K562 (cell line): ENCODE results near the gene IL4I1. TPM values are rescaled to one million over a fixed set of nuclear protein-coding genes. Genes with fewer than 3 reads are reported as not detected.
A peak's percentile ranks its signal among the peaks of the same experiment; 100 is the strongest.

Source experiments
- ATF7 ChIP-seq: fragments of 450-650 bp; IDR thresholded peaks from 2 replicates; pipeline ENCODE4 v1.7.1; 2014; ENCODE audit warnings: mild to moderate bottlenecking, moderate library complexity
- CREM ChIP-seq: IDR thresholded peaks from 2 replicates; pipeline ENCODE4 v1.6.1; 2014; ENCODE audit warnings: antibody characterized with exemption, low read depth
- CSDE1 ChIP-seq, 2 experiments: fragments of 450-650 bp; IDR thresholded peaks; 2 replicates each; pipeline ENCODE4 v1.6.1; 2016; ENCODE audit warnings: mild to moderate bottlenecking in 1 of 2
- E2F3 ChIP-seq: fragments of 250-450 bp; sonication (Bioruptor Pico); IDR thresholded peaks from 2 replicates; pipeline ENCODE4 v1.4.0; 2020; ENCODE audit warnings: mild to moderate bottlenecking
- FOS ChIP-seq: IDR thresholded peaks from 3 replicates; pipeline ENCODE4 v1.6.1; 2011; ENCODE audit not compliant: insufficient read length; ENCODE audit errors: extremely low read depth
- FOXK2 ChIP-seq, 2 experiments: fragments of 450-650 bp; IDR thresholded peaks in 1 of 2; conservative IDR thresholded peaks in 1 of 2; 2 replicates each; pipeline ENCODE4 v1.6.1; 2016; ENCODE audit warnings: low read depth in 2 of 2, mild to moderate bottlenecking in 1 of 2
- HEY1 ChIP-seq: fragments of 250-450 bp; sonication (Bioruptor Pico); IDR thresholded peaks from 2 replicates; pipeline ENCODE4 v1.5.0; 2020; ENCODE audit warnings: mild to moderate bottlenecking, moderate library complexity, borderline replicate concordance
- HNRNPLL ChIP-seq: fragments of 200-400 bp; formaldehyde crosslinking; IDR thresholded peaks from 2 replicates; pipeline ENCODE4 v1.6.1; 2017; ENCODE audit warnings: low read length, low read depth, mild to moderate bottlenecking; ENCODE audit not compliant: poor library complexity, severe bottlenecking
- HOXB6 ChIP-seq: fragments of 250-450 bp; sonication (Bioruptor Pico); IDR thresholded peaks from 2 replicates; pipeline ENCODE4 v1.5.1; 2022; ENCODE audit warnings: mild to moderate bottlenecking, borderline replicate concordance
- HSF4 ChIP-seq: fragments of 250-450 bp; sonication (Bioruptor Pico); IDR thresholded peaks from 2 replicates; pipeline ENCODE4 v2.1.2; 2022; ENCODE audit warnings: mild to moderate bottlenecking, moderate library complexity, borderline replicate concordance
- KDM1A ChIP-seq, 2 experiments: fragments of 450-650 bp; IDR thresholded peaks; 2 replicates each; pipeline ENCODE4 v1.6.1; 2016; ENCODE audit warnings: mild to moderate bottlenecking in 2 of 2
- MTA2 ChIP-seq: fragments of 450-650 bp; IDR thresholded peaks from 2 replicates; pipeline ENCODE4 v1.6.1; 2016; ENCODE audit warnings: low read depth
- NCOA1 ChIP-seq: fragments of 450-650 bp; IDR thresholded peaks from 2 replicates; pipeline ENCODE4 v1.6.1; 2016; ENCODE audit warnings: low read depth
- NEUROD1 ChIP-seq: fragments of 150-350 bp; IDR thresholded peaks from 2 replicates; pipeline ENCODE4 v1.6.1; 2014; ENCODE audit warnings: borderline replicate concordance, low read length, low read depth; ENCODE audit not compliant: partially characterized antibody
- PTRF ChIP-seq: fragments of 450-650 bp; IDR thresholded peaks from 2 replicates; pipeline ENCODE4 v1.6.1; 2016; ENCODE audit warnings: mild to moderate bottlenecking, missing genetic modification characterization, missing compliant biosample characterization
- SAP30 ChIP-seq: fragments of 200-600 bp; sonication (generic); IDR thresholded peaks from 2 replicates; pipeline ENCODE4 v1.6.1; 2012; ENCODE audit warnings: borderline replicate concordance, low read depth, mild to moderate bottlenecking, moderate library complexity, low read length, control low read depth, inconsistent platforms; ENCODE audit not compliant: insufficient read depth, poor library complexity, severe bottlenecking
- ZKSCAN8 ChIP-seq: fragments of 200-800 bp; sonication (Bioruptor generic); IDR thresholded peaks from 2 replicates; pipeline ENCODE4 v1.6.1; 2016; ENCODE audit warnings: missing genetic modification characterization, missing compliant biosample characterization
- ZNF174 ChIP-seq: fragments of 250-450 bp; sonication (Bioruptor Pico); IDR thresholded peaks from 2 replicates; pipeline ENCODE4 v1.4.0; 2020; ENCODE audit warnings: mild to moderate bottlenecking
- ZNF282 ChIP-seq: sonication (generic); formaldehyde crosslinking; IDR thresholded peaks from 2 replicates; pipeline ENCODE4 v1.8.1; 2023; ENCODE audit warnings: missing genetic modification reagents
- ZNF431 ChIP-seq: sonication (generic); formaldehyde crosslinking; IDR thresholded peaks from 2 replicates; pipeline ENCODE4 v1.8.0; 2022; ENCODE audit warnings: mild to moderate bottlenecking, missing genetic modification reagents
- ZNF444 ChIP-seq: fragments of 250-450 bp; sonication (Bioruptor Pico); IDR thresholded peaks from 2 replicates; pipeline ENCODE4 v1.4.0; 2020; ENCODE audit warnings: mild to moderate bottlenecking, moderate library complexity
- ZNF740 ChIP-seq, 3 experiments: fragments of 200-800 bp in 1 of 3; sonication (Bioruptor generic) in 1 of 3; sonication (generic) in 1 of 3; formaldehyde crosslinking in 1 of 3; IDR thresholded peaks; 2 replicates each; pipeline versions ENCODE4 v1.6.1 to v1.8.0; 2016 to 2022; ENCODE audit warnings: mild to moderate bottlenecking in 2 of 3, missing compliant biosample characterization in 2 of 3, missing genetic modification characterization in 2 of 3, missing genetic modification reagents in 1 of 3
- ZNF77 ChIP-seq: fragments of 250-450 bp; sonication (Bioruptor Pico); IDR thresholded peaks from 2 replicates; pipeline ENCODE4 v1.5.0; 2020
- polyA plus RNA-seq, 8 experiments: library from polyadenylated mRNA; depleted of rRNA in 4 of 8; stranded (reverse) in 5 of 8; unstranded in 3 of 8; fragments of >200 nt; fragmentation: Nextera tagmentation in 2 of 8; fragmentation: Illumina TruSeq in 1 of 8; extraction: Ambion mirVana in 2 of 8; extraction: Trizol in 1 of 8; gene quantifications; 2 replicates each; pipeline versions ENCODE4 v1.2.1 to v1.2.3, GENCODE V29; 2011 to 2014; ENCODE audit warnings: inconsistent platforms in 1 of 8, missing spikeins in 1 of 8
- total RNA-seq, 7 experiments: library from RNA; depleted of rRNA in 6 of 7; stranded (reverse); fragments of >200 nt in 6 of 7; fragmentation: Illumina TruSeq in 2 of 7; extraction: Trizol in 2 of 7; gene quantifications; 2 replicates each; pipeline versions ENCODE4 v1.2.1 to v1.2.3, GENCODE V29; 2011 to 2021; ENCODE audit warnings: low replicate concordance in 1 of 7
- TF ChIP-seq, protein P1 (sequence below): sonication (generic); formaldehyde crosslinking; IDR thresholded peaks from 2 replicates; pipeline ENCODE4 v1.8.1; 2023; ENCODE audit warnings: mild to moderate bottlenecking, missing genetic modification reagents
- TF ChIP-seq, protein P2 (sequence below): sonication (generic); formaldehyde crosslinking; IDR thresholded peaks from 2 replicates; pipeline ENCODE4 v1.8.1; 2023; ENCODE audit warnings: mild to moderate bottlenecking, missing genetic modification reagents

IL4I1 gene
- total and polyA plus RNA-seq, 9 of the 15 experiments (the other 6 are each of a cell fraction or from before 2014, with no cell fraction given) = 0.06 to 0.95 (median 0.43) TPM; not detected in 2

DNA sequence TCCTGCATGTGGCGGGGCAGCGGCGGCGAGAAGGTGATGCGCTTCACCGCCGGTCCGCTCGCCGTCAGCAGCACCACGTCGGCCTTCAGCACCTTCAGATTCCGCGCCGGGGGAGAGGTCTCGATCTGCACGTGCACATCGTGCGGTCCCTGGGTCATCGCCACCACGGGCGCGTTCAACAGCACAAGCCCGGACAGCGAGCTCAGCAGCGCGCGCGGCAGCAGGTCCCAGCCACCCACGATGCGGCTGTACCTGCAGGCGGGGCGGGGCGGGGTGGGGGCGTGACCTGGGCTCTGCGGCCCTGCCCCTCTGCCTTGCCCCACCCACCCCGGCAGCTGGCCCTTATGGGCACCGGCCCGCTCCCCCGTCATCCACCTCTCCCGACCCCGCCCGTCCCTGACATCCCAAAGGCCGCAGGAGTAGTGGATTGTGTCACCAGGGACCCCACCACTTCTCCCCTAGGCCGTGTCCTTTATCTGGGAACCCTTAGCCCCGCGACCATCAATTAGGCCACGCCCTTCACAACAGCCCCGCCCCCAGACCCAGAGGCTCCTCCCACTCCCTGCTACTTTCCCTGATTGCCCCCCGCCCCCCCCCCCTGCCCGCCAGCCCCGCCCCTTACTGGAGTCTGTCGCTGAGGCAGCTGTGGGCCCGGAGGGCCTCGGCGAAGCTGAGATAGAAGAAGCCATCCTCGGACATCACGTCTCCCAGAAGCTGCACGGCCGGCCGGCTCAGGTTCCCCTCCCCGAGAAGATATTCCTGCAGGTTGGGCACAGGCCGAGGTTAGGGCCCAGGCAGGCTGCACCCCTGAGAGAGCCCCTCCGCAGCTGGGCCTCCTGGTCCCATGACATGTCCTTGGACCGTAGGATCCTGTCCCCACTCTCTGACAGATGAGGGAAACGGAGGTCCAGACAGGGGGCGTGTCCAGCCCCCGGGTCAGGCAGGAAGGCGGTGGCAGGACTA, 6.1 kb downstream of the IL4I1 start (continued):
- TF ChIP-seq SAP30 (peak; percentile 90), MTA2 (no peak), ZNF77 (CRISPR knock-in tag) (no peak), FOS (no peak), CREM (no peak), ZNF431 (CRISPR knock-in tag) (peak; percentile 61; the same call in 1 of the 2 replicates), ZNF740 (CRISPR knock-in tag; IDR thresholded peaks at IDR 0.05) (no peak), ZNF740 (tag; IDR thresholded peaks at IDR 0.05) (peak in 1 of 2 experiments; percentile 71; a peak in 2 of 4 replicates), ZKSCAN8 (CRISPR knock-in tag) (no peak), ZNF174 (no peak), E2F3 (no peak), PTRF (tag) (no peak), HNRNPLL (no peak), NCOA1 (no peak), FOXK2 (conservative IDR thresholded peaks at IDR 0.05 in 1 of 2, IDR thresholded peaks at IDR 0.05 in 1 of 2; ENCODE audit: low read depth in 2 of 2) (0 out of 4 replicates have a peak, but pooled peaks of 1 of the 2 experiments have one; percentile 3), ZNF282 (CRISPR knock-in tag) (peak; percentile 7; the same call in 1 of the 2 replicates), KDM1A (IDR thresholded peaks at IDR 0.05) (no peak), HSF4 (CRISPR knock-in tag) (no peak), ATF7 (peak; percentile 62), HEY1 (CRISPR knock-in tag) (no peak), ZNF444 (no peak), HOXB6 (CRISPR knock-in tag) (no peak), NEUROD1 (no peak), CSDE1 (IDR thresholded peaks at IDR 0.05) (no peak)
- TF ChIP-seq, protein P1, sequence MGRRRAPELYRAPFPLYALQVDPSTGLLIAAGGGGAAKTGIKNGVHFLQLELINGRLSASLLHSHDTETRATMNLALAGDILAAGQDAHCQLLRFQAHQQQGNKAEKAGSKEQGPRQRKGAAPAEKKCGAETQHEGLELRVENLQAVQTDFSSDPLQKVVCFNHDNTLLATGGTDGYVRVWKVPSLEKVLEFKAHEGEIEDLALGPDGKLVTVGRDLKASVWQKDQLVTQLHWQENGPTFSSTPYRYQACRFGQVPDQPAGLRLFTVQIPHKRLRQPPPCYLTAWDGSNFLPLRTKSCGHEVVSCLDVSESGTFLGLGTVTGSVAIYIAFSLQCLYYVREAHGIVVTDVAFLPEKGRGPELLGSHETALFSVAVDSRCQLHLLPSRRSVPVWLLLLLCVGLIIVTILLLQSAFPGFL = no peak
- TF ChIP-seq, protein P2, sequence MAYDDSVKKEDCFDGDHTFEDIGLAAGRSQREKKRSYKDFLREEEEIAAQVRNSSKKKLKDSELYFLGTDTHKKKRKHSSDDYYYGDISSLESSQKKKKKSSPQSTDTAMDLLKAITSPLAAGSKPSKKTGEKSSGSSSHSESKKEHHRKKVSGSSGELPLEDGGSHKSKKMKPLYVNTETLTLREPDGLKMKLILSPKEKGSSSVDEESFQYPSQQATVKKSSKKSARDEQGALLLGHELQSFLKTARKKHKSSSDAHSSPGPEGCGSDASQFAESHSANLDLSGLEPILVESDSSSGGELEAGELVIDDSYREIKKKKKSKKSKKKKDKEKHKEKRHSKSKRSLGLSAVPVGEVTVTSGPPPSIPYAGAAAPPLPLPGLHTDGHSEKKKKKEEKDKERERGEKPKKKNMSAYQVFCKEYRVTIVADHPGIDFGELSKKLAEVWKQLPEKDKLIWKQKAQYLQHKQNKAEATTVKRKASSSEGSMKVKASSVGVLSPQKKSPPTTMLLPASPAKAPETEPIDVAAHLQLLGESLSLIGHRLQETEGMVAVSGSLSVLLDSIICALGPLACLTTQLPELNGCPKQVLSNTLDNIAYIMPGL = peak; percentile 68; the same call in 1 of the 2 replicates
